SK-N-SH (cell line): Measurements from ENCODE around the gene LCMT2. TPM values are rescaled to one million over a fixed set of nuclear protein-coding genes. Genes with fewer than 3 reads are reported as not detected.

Experiments used
- CTCF ChIA-PET: fragments of 300-600, 350-600 bp; formaldehyde crosslinking; extraction: SDS; loops from one replicate; lab custom pipeline; 2021; lab: Yijun Ruan, JAX
- POLR2A ChIA-PET: fragments of 350-600 bp; sonication (Branson Sonifier 250); formaldehyde crosslinking; extraction: SDS; loops from one replicate; lab custom pipeline; 2020; ENCODE audit warnings: antibody characterized with exemption, inconsistent platforms; lab: Yijun Ruan, JAX
- DNase-seq: peaks from one replicate; pipeline ENCODE4 v3.0.0; 2012
- H2AFZ ChIP-seq: fragments of 200-600 bp; sonication (generic); 2 replicates; pipeline ENCODE4 v1.8.1; 2016; ENCODE audit warnings: antibody characterized with exemption, mild to moderate bottlenecking, low read depth
- H3F3A ChIP-seq: fragments of 200-600 bp; sonication (generic); replicated peaks from 2 replicates; pipeline ENCODE3; 2016; ENCODE audit warnings: antibody characterized with exemption, mild to moderate bottlenecking; ENCODE audit not compliant: insufficient read depth
- H3K27ac ChIP-seq, 2 experiments: fragments of 200-500 bp in 1 of 2; fragments of 200-600 bp in 1 of 2; sonication (Bioruptor generic) in 1 of 2; sonication (generic), shearing (Covaris generic) in 1 of 2; 2 replicates each; pipeline versions ENCODE4 v1.5.1 to v1.6.1; 2014 to 2016; ENCODE audit warnings: low read depth in 2 of 2, inconsistent platforms in 1 of 2, low read length in 1 of 2, mild to moderate bottlenecking in 1 of 2, mixed read lengths in 1 of 2
- H3K27me3 ChIP-seq: fragments of 200-600 bp; sonication (generic), shearing (Covaris generic); 2 replicates; pipeline ENCODE4 v1.6.1; 2016; ENCODE audit warnings: mixed run types; ENCODE audit not compliant: insufficient read depth
- H3K36me3 ChIP-seq, 2 experiments: fragments of 200-500 bp in 1 of 2; fragments of 200-600 bp in 1 of 2; sonication (Bioruptor generic) in 1 of 2; sonication (generic) in 1 of 2; replicated peaks in 1 of 2; 2 replicates each; pipeline versions ENCODE3 to v1.5.1; 2014 to 2016; ENCODE audit warnings: low read length in 1 of 2, mild to moderate bottlenecking in 1 of 2; ENCODE audit not compliant: insufficient read depth in 2 of 2, control insufficient read depth in 1 of 2
- H3K4me1 ChIP-seq, 2 experiments: fragments of 200-500 bp in 1 of 2; fragments of 200-600 bp in 1 of 2; sonication (Bioruptor generic) in 1 of 2; sonication (generic), shearing (Covaris generic) in 1 of 2; 2 replicates each; pipeline versions ENCODE4 v1.5.1 to v1.6.1; 2014 to 2016; ENCODE audit warnings: low read depth in 1 of 2, low read length in 1 of 2, mixed run types in 1 of 2; ENCODE audit not compliant: insufficient read depth in 2 of 2, control insufficient read depth in 1 of 2
- H3K4me2 ChIP-seq: fragments of 200-600 bp; sonication (generic), shearing (Covaris generic); 2 replicates; pipeline ENCODE4 v1.6.1; 2017; ENCODE audit warnings: mixed run types
- H3K4me3 ChIP-seq, 2 experiments: fragments of 200-500 bp in 1 of 2; fragments of 200-600 bp in 1 of 2; sonication (Bioruptor generic) in 1 of 2; sonication (generic), shearing (Covaris generic) in 1 of 2; 2 replicates each; pipeline versions ENCODE4 v1.5.1 to v1.8.1; 2014 to 2016; ENCODE audit warnings: low read depth in 2 of 2, inconsistent platforms in 1 of 2, low read length in 1 of 2, mild to moderate bottlenecking in 1 of 2, mixed read lengths in 1 of 2, moderate library complexity in 1 of 2
- H3K79me2 ChIP-seq: fragments of 200-600 bp; sonication (generic); 2 replicates; pipeline ENCODE4 v1.8.1; 2017; ENCODE audit warnings: mild to moderate bottlenecking; ENCODE audit not compliant: insufficient read depth
- H3K9ac ChIP-seq: fragments of 200-600 bp; sonication (generic); 2 replicates; pipeline ENCODE4 v1.6.1; 2017; ENCODE audit warnings: mixed run types
- H3K9me2 ChIP-seq: fragments of 200-600 bp; sonication (generic); 2 replicates; pipeline ENCODE4 v1.6.1; 2017; ENCODE audit warnings: mixed run types
- H3K9me3 ChIP-seq: fragments of 200-600 bp; sonication (generic); 2 replicates; pipeline ENCODE4 v1.6.1; 2017; ENCODE audit warnings: mixed run types, mild to moderate bottlenecking, moderate library complexity
- H4K20me1 ChIP-seq: fragments of 200-600 bp; sonication (generic); 2 replicates; pipeline ENCODE4 v1.6.1; 2017; ENCODE audit warnings: mild to moderate bottlenecking, mixed run types; ENCODE audit not compliant: insufficient read depth
- CHD2 ChIP-seq: fragments of 150-350 bp; IDR thresholded peaks from 2 replicates; pipeline ENCODE4 v1.6.1; 2018; ENCODE audit warnings: low read length; ENCODE audit not compliant: partially characterized antibody
- CTCF ChIP-seq: fragments of 200-600 bp; sonication (generic); IDR thresholded peaks from 2 replicates; pipeline ENCODE4 v1.6.1; 2017; ENCODE audit warnings: antibody characterized with exemption, mild to moderate bottlenecking, moderate library complexity
- ELF1 ChIP-seq: IDR thresholded peaks from 2 replicates; pipeline ENCODE4 v1.4.0; 2012
- EP300 ChIP-seq, 2 experiments: IDR thresholded peaks; 2 replicates each; pipeline versions ENCODE4 v1.4.0 to v1.6.1; 2012; ENCODE audit warnings: borderline replicate concordance in 1 of 2, low read depth in 1 of 2, low read length in 1 of 2
- FOXJ3 ChIP-seq: sonication (generic); formaldehyde crosslinking; IDR thresholded peaks from 2 replicates; pipeline ENCODE4 v1.5.1; 2020; ENCODE audit warnings: mild to moderate bottlenecking, missing genetic modification reagents
- FOXM1 ChIP-seq: IDR thresholded peaks from 2 replicates; pipeline ENCODE4 v1.4.0; 2012; ENCODE audit warnings: low read depth, mild to moderate bottlenecking
- GABPA ChIP-seq: IDR thresholded peaks from 2 replicates; pipeline ENCODE4 v1.4.0; 2012; ENCODE audit warnings: low read depth, mild to moderate bottlenecking
- GATA2 ChIP-seq: sonication (generic); formaldehyde crosslinking; IDR thresholded peaks from 2 replicates; pipeline ENCODE4 v1.5.0; 2020; ENCODE audit warnings: mild to moderate bottlenecking, missing genetic modification reagents
- IRF3 ChIP-seq: fragments of 150-350 bp; IDR thresholded peaks from 2 replicates; pipeline ENCODE4 v1.6.1; 2016; ENCODE audit warnings: mild to moderate bottlenecking, low read depth, low read length
- JUND ChIP-seq: IDR thresholded peaks from 2 replicates; pipeline ENCODE4 v1.4.0; 2012
- MAX ChIP-seq: IDR thresholded peaks from 2 replicates; pipeline ENCODE4 v1.4.0; 2012; ENCODE audit warnings: low read depth
- MEF2A ChIP-seq: IDR thresholded peaks from 2 replicates; pipeline ENCODE4 v1.4.0; 2012; ENCODE audit warnings: low read depth, borderline replicate concordance
- MXI1 ChIP-seq: IDR thresholded peaks from 2 replicates; pipeline ENCODE4 v1.6.1; 2012; ENCODE audit warnings: mild to moderate bottlenecking, low read depth, low read length, improper control_type of control experiment
- POLR2AphosphoS5 ChIP-seq: IDR thresholded peaks from 2 replicates; pipeline ENCODE4 v1.6.1; 2012; ENCODE audit warnings: low read depth, low read length
- RAD21 ChIP-seq: IDR thresholded peaks from 2 replicates; pipeline ENCODE4 v1.6.1; 2012; ENCODE audit warnings: mild to moderate bottlenecking, low read length
- SMC3 ChIP-seq: IDR thresholded peaks from 2 replicates; pipeline ENCODE4 v1.6.1; 2012; ENCODE audit warnings: low read depth, low read length, improper control_type of control experiment
- TCF12 ChIP-seq: IDR thresholded peaks from 2 replicates; pipeline ENCODE4 v1.4.0; 2012
- USF1 ChIP-seq: IDR thresholded peaks from 2 replicates; pipeline ENCODE4 v1.4.0; 2012; ENCODE audit warnings: low read depth, borderline replicate concordance
- USF2 ChIP-seq: fragments of 150-350 bp; IDR thresholded peaks from 2 replicates; pipeline ENCODE4 v1.6.1; 2017; ENCODE audit warnings: antibody characterized with exemption, low read length, low read depth, borderline replicate concordance
- YY1 ChIP-seq: IDR thresholded peaks from 2 replicates; pipeline ENCODE4 v1.4.0; 2012; ENCODE audit warnings: low read depth, mild to moderate bottlenecking
- ZBTB33 ChIP-seq: IDR thresholded peaks from 2 replicates; pipeline ENCODE4 v1.4.0; 2012; ENCODE audit warnings: low read depth, borderline replicate concordance
- polyA plus RNA-seq, 3 experiments: library from polyadenylated mRNA; depleted of rRNA; stranded (reverse); fragments of >200 nt; gene quantifications; 2 replicates each; pipeline ENCODE4 v1.2.3, GENCODE V29; 2012

LCMT2 gene
- polyA plus RNA-seq, 1 of the 3 experiments (the other 2 are of a cell fraction) = 7.1 TPM

- TF ChIP-seq IRF3 (no peak), GABPA (peak; percentile 92), FOXJ3 (CRISPR knock-in tag) (no peak), JUND (no peak), POLR2AphosphoS5 (peak; percentile 91), RAD21 (no peak), MAX (peak; percentile 88), SMC3 (no peak), YY1 (peak; percentile 31; the same call in 1 of the 2 replicates), CTCF (no peak), GATA2 (no peak), FOXM1 (no peak), MEF2A (no peak), CHD2 (no peak)
These were observed at the start of gene LCMT2 (continued) for GRCh38 chr15:43329960-43330779.

GRCh38 chr15:43378601-43379000, 48.2 kb upstream of the LCMT2 start:
- no peak overlapping the region for H2AFZ ChIP-seq
- TF ChIP-seq CHD2 (no peak), FOXJ3 (CRISPR knock-in tag) (no peak), MXI1 (no peak), CTCF (no peak), RAD21 (no peak), USF1 (no peak), ZBTB33 (no peak), USF2 (no peak), ELF1 (no peak), TCF12 (no peak), EP300 (IDR thresholded peaks at IDR 0.05; ENCODE audit: borderline replicate concordance in 1 of 2, low read depth in 1 of 2, low read length in 1 of 2) (no peak), MAX (no peak), GATA2 (no peak), GABPA (no peak)
- H3K4me1 ChIP-seq = no peaks in the 10 kb centered on the region; a peak in 1 of 4 replicates
- DNase-seq = no peak
- CTCF ChIA-PET = interaction anchor here (1.0 to 1.2 kb wide), 2 partner anchors 20 to 50 kb away, joined by 3 read pairs; no protein-coding TSS in a partner anchor
- no peak overlapping the region for H3K27ac ChIP-seq
- H4K20me1 ChIP-seq = no peaks in the 10 kb centered on the region
- no peak overlapping the region for H3K4me3 ChIP-seq
- H3F3A ChIP-seq = peaks cover 6% of the 10 kb centered on the region
- H3K9me3 ChIP-seq = no peaks in the 10 kb centered on the region
- no peaks in the 10 kb centered on the region for H3K9me2 ChIP-seq
- peaks cover under 1% of the 10 kb centered on the region; the same call in 1 of the 2 replicates for H3K79me2 ChIP-seq
- no peak overlapping the region for H3K4me2 ChIP-seq
- peaks cover 42 to 47% of the 10 kb centered on the region in 2 experiments for H3K36me3 ChIP-seq
- H3K27me3 ChIP-seq = no peaks in the 10 kb centered on the region
- no peak overlapping the region for H3K9ac ChIP-seq
- POLR2A ChIA-PET = no interaction called here
